Heart right ventricle (tissue), 16 donors: Measurements from ENCODE around the gene SLC10A3. TPM values are rescaled to one million over a fixed set of nuclear protein-coding genes. Genes with fewer than 3 reads are reported as not detected.

Source experiments
- ATAC-seq, 8 donors: fragments of 200-7000 bp; cut with Tn5 transposase; one replicate each; pipeline ENCODE4 v1.9.1; 2020; ENCODE audit warnings: mild to moderate bottlenecking in 8 of 8, moderate library complexity in 8 of 8, moderate number of reproducible peaks in 1 of 8
- DNase-seq, 2 donors: peaks; one replicate each; pipeline ENCODE4 v3.0.0-alpha.2; 2020
- H3K27ac ChIP-seq, 10 donors: fragments of 200-600 bp; sonication (generic) in 2 of 10; one replicate each; pipeline versions ENCODE4 v1.5.0 to v1.8.0; 2020 to 2022; ENCODE audit warnings: mild to moderate bottlenecking in 3 of 10
- H3K27me3 ChIP-seq, 7 donors: fragments of 200-600 bp; one replicate each; pipeline ENCODE4 v1.8.0; 2021 to 2022; ENCODE audit warnings: mild to moderate bottlenecking in 2 of 7
- H3K36me3 ChIP-seq, 9 donors: fragments of 200-600 bp; sonication (generic) in 1 of 9; one replicate each; pipeline versions ENCODE4 v1.5.0 to v1.8.0; 2020 to 2022; ENCODE audit warnings: mild to moderate bottlenecking in 2 of 9
- H3K4me1 ChIP-seq, 9 donors: fragments of 200-600 bp; sonication (generic) in 1 of 9; one replicate each; pipeline versions ENCODE4 v1.5.0 to v1.8.0; 2020 to 2022; ENCODE audit warnings: mild to moderate bottlenecking in 4 of 9
- H3K4me3 ChIP-seq, 10 donors: fragments of 200-600 bp; sonication (generic) in 2 of 10; one replicate each; pipeline versions ENCODE4 v1.5.0 to v1.8.0; 2020 to 2022; ENCODE audit warnings: mild to moderate bottlenecking in 7 of 10, moderate library complexity in 2 of 10
- H3K9me3 ChIP-seq, 11 donors: fragments of 200-600 bp in 10 of 11; sonication (generic) in 2 of 11; one replicate each; pipeline versions ENCODE4 v1.5.0 to v1.8.0; 2013 to 2022; ENCODE audit warnings: mild to moderate bottlenecking in 2 of 11, control low read depth in 1 of 11, moderate library complexity in 1 of 11
- CTCF ChIP-seq, 9 donors: fragments of 200-600 bp; sonication (generic) in 2 of 9; IDR thresholded peaks; one replicate each; pipeline versions ENCODE4 v1.5.0 to v1.8.0; 2021 to 2022; ENCODE audit warnings: antibody characterized with exemption in 9 of 9, mild to moderate bottlenecking in 5 of 9, moderate library complexity in 1 of 9
- WGBS, 2 donors: extraction: QIAGEN DNeasy Blood & Tissue Kit; methylation state at CpG; one replicate each; pipeline ENCODE4 v1.1.7; 2013; ENCODE audit warnings: inconsistent platforms in 1 of 2; 5-methylcytosine and 5-hydroxymethylcytosine counted together
- intact Hi-C, 10 donors: fragments of 100-400 bp; cut with DNase I; formaldehyde crosslinking; loops; one replicate each; pipeline versions ENCODE4 v1.11.1 to v1.14.2; 2022
- polyA plus RNA-seq, 2 donors: library from polyadenylated mRNA; stranded (reverse); fragments of 200-250 nt; gene quantifications; one replicate each; pipeline ENCODE4 v1.2.3, GENCODE V29; 2013
- total RNA-seq, 10 donors: library from RNA; stranded (reverse); fragmentation: NEBNext Ultra II Directional in 3 of 10; extraction: Animal tissue kit (Norgen Biotek cat#: 25700) in 3 of 10; gene quantifications; one replicate each; pipeline versions ENCODE4 v1.2.1 to v1.2.4, GENCODE V29; 2021 to 2023
- donor health status: Arrhythmogenic right ventricular cardiomyopathy.
- donor health status: ischemic (EF 13 %, LVEDD 7.1; RV severe dilation, severe dysfunction).
- donor health status: healthy with polysubstance abuse.
- donor health status: DM: no; HTN: yes; CAD: no.
- donor health status: DM: no; HTN: no; CAD: no.
- donor health status: ischemic (EF 25% LVEDD 6.9; RV normal size, moderate dysfunction).
- donor health status: ischemic (EF 25% LVEDD 5.7; RV mildly dilated, moderate dysfunction).
- donor health status: healthy.
- donor health status: DM: yes; HTN: yes; CAD: no.
- donor health status: Ischemic cardiomyopathy.
- donor health status: ischemic (EF 35%, LVEDD 5.7; RV mildly dilated, moderate dysfunction).
- donor health status: nonischemic (EF 11% LVEDD 7.7; RV severe dilation, severe dysfunction).
- donor health status: DM: yes; HTN: yes; CAD: no.
- donor health status: PGD.
- donor health status: ischemic (EF 29% LVEDD 5.4; RV normal size, mild dysfunction).
- donor health status: nonischemic (EF 23%, LVEDD 6.1; RV moderate dilation, normal function).

The SLC10A3 gene
- total and polyA plus RNA-seq, 12 donors, result 8.7 to 38.1 (median 12.1) TPM

GRCh38 chrX:154515090-154515965 is 24.9 kb upstream of the SLC10A3 start:
- Histone ChIP-seq H3K9me3 (peaks cover 0 to 4% (median 0%) of the 10 kb centered on the region in 11 donors), H3K4me3 (peak overlapping the region; percentile 47 to 82 (median 72)), H3K36me3 (no peaks in the 10 kb centered on the region), H3K4me1 (peaks cover 0 to 27% (median 13%) of the 10 kb centered on the region in 9 donors), H3K27me3 (peaks cover 0 to 5% (median 0%) of the 10 kb centered on the region in 7 donors), H3K27ac (peak overlapping the region; percentile 84 to 99 (median 94))
- WGBS, 2 donors, result 15 to 16% methylated on average over 34 of the region's 34 CpGs
- TF ChIP-seq CTCF (IDR thresholded peaks at IDR 0.05), result no peak
- peak in 3 of 8 donors; percentile 6 to 24 (median 8) for ATAC-seq
- intact Hi-C loops, result loop anchor here in 2 of 10 donors (1.0 to 10.0 kb wide), 3 partner anchors 24 to 121 kb away; partner anchors contain the start of genes PLXNA3 (in 1 of the 2) and RPL10 (in 1 of the 2)
- peak; percentile 23 to 48 for DNase-seq

- intact Hi-C loops, result loop anchor here in 1 of 10 donors (10.0 kb wide), 2 partner anchors 59 to 119 kb away; partner anchors contain the start of genes PLXNA3 and RPL10
- WGBS, 2 donors, result 92 to 100% methylated on average over 2 of the region's 2 CpGs
Observed at GRCh38 chrX:154513716-154514115, 23.3 kb upstream of the SLC10A3 start.

GRCh38 chrX:154512879-154513553 is 22.6 kb upstream of the SLC10A3 start:
- 94 to 97% methylated on average over 15 to 16 of the region's 16 CpGs for WGBS, 2 donors
- Histone ChIP-seq H3K36me3 (peaks cover 0 to 16% (median 0%) of the 10 kb centered on the region in 9 donors), H3K9me3 (peaks cover 0 to 11% (median 0%) of the 10 kb centered on the region in 11 donors), H3K27me3 (no peaks in the 10 kb centered on the region), H3K27ac (no peak overlapping the region), H3K4me3 (no peak overlapping the region), H3K4me1 (peaks cover 0 to 27% (median 13%) of the 10 kb centered on the region in 9 donors)
- intact Hi-C loops, result loop anchor here in 1 of 10 donors (10.0 kb wide), 2 partner anchors 58 to 118 kb away; partner anchors contain the start of genes PLXNA3 and RPL10
- DNase-seq (no peak), ATAC-seq (no peak)
- TF ChIP-seq CTCF (IDR thresholded peaks at IDR 0.05), result no peak

More at GRCh38 chrX:154513716-154514115, 23.3 kb upstream of the SLC10A3 start:
- H3K9me3 ChIP-seq, result peaks cover 0 to 11% (median 0%) of the 10 kb centered on the region in 11 donors
- H3K4me3 ChIP-seq, result no peak overlapping the region
- peaks cover 0 to 10% (median 0%) of the 10 kb centered on the region in 9 donors for H3K36me3 ChIP-seq
- ATAC-seq, result no peak
- H3K27me3 ChIP-seq, result no peaks in the 10 kb centered on the region
- TF ChIP-seq CTCF (IDR thresholded peaks at IDR 0.05), result no peak
- peaks cover 0 to 27% (median 13%) of the 10 kb centered on the region in 9 donors for H3K4me1 ChIP-seq
- no peak overlapping the region for H3K27ac ChIP-seq
- no peak for DNase-seq

- Histone ChIP-seq H3K36me3 (peaks cover 0 to 29% (median 0%) of the 10 kb centered on the region in 9 donors), H3K9me3 (peaks cover 0 to 11% (median 0%) of the 10 kb centered on the region in 11 donors), H3K27me3 (no peaks in the 10 kb centered on the region), H3K4me3 (no peak overlapping the region), H3K4me1 (peaks cover 0 to 16% (median 7%) of the 10 kb centered on the region in 9 donors), H3K27ac (peak overlapping the region in 1 of 10 donors; percentile 36)
- DNase-seq (no peak), ATAC-seq (no peak)
- TF ChIP-seq CTCF (IDR thresholded peaks at IDR 0.05), result no peak
- intact Hi-C loops, result loop anchor here in 1 of 10 donors (10.0 kb wide), 2 partner anchors 57 to 117 kb away; partner anchors contain the start of genes PLXNA3 and RPL10
- 71 to 74% methylated on average over 12 of the region's 12 CpGs for WGBS, 2 donors
Observed at GRCh38 chrX:154511761-154512160, 21.3 kb upstream of the SLC10A3 start.
